Ishikawa (cell line): ENCODE measurements around the gene ATG16L1.

Source experiments
- CEBPB ChIP-seq: IDR thresholded peaks from 2 replicates; pipeline ENCODE4 v1.6.1; 2012
- CREB1 ChIP-seq: IDR thresholded peaks from 2 replicates; pipeline ENCODE4 v1.6.1; 2012; ENCODE audit warnings: low read depth
- EGR1 ChIP-seq: IDR thresholded peaks from 2 replicates; pipeline ENCODE4 v1.6.1; 2012
- EP300 ChIP-seq: IDR thresholded peaks from 2 replicates; pipeline ENCODE4 v1.6.1; 2012; ENCODE audit warnings: borderline replicate concordance
- FOXM1 ChIP-seq: IDR thresholded peaks from 2 replicates; pipeline ENCODE4 v1.6.1; 2012; ENCODE audit warnings: low read depth, borderline replicate concordance
- NFIC ChIP-seq: IDR thresholded peaks from 2 replicates; pipeline ENCODE4 v1.6.1; 2012
- RAD21 ChIP-seq: IDR thresholded peaks from 2 replicates; pipeline ENCODE4 v1.6.1; 2012; ENCODE audit warnings: low read depth
- TAF1 ChIP-seq: IDR thresholded peaks from 2 replicates; pipeline ENCODE4 v1.6.1; 2012; ENCODE audit warnings: low read depth, mild to moderate bottlenecking
- TCF12 ChIP-seq: IDR thresholded peaks from 2 replicates; pipeline ENCODE4 v1.6.1; 2012; ENCODE audit warnings: low read depth
- YY1 ChIP-seq: IDR thresholded peaks from 2 replicates; pipeline ENCODE4 v1.6.1; 2012; ENCODE audit warnings: low read depth
- TF ChIP-seq, protein P1 (sequence below): IDR thresholded peaks from 2 replicates; pipeline ENCODE4 v1.6.1; 2012; ENCODE audit warnings: low read depth, mild to moderate bottlenecking
- TF ChIP-seq, protein P2 (sequence below): IDR thresholded peaks from 2 replicates; pipeline ENCODE4 v1.6.1; 2012
- TF ChIP-seq, protein P3 (sequence below): IDR thresholded peaks from 2 replicates; pipeline ENCODE4 v1.6.1; 2012

DNA sequence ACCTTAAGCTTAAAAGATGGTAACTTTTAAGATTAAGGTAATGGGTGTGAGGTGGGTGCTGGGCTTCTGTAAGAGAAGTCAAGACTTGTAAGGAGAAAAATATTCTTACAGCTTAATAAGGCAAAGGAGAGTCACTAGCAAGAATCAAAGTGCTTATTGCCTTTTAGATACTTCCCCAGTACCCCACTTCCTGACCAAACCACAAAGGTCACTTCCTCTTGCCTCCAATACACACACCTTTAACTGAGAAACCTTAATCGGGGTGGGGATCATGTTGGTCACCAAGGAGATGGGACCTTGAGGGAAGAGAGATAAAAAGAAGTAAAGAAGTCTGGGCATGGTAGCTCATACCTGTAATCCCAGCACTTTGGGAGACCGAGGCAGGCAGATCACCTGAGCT, 10.6 kb upstream of the ATG16L1 start:
- TF ChIP-seq, protein P1, sequence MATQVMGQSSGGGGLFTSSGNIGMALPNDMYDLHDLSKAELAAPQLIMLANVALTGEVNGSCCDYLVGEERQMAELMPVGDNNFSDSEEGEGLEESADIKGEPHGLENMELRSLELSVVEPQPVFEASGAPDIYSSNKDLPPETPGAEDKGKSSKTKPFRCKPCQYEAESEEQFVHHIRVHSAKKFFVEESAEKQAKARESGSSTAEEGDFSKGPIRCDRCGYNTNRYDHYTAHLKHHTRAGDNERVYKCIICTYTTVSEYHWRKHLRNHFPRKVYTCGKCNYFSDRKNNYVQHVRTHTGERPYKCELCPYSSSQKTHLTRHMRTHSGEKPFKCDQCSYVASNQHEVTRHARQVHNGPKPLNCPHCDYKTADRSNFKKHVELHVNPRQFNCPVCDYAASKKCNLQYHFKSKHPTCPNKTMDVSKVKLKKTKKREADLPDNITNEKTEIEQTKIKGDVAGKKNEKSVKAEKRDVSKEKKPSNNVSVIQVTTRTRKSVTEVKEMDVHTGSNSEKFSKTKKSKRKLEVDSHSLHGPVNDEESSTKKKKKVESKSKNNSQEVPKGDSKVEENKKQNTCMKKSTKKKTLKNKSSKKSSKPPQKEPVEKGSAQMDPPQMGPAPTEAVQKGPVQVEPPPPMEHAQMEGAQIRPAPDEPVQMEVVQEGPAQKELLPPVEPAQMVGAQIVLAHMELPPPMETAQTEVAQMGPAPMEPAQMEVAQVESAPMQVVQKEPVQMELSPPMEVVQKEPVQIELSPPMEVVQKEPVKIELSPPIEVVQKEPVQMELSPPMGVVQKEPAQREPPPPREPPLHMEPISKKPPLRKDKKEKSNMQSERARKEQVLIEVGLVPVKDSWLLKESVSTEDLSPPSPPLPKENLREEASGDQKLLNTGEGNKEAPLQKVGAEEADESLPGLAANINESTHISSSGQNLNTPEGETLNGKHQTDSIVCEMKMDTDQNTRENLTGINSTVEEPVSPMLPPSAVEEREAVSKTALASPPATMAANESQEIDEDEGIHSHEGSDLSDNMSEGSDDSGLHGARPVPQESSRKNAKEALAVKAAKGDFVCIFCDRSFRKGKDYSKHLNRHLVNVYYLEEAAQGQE = no peak
- TF ChIP-seq CEBPB (no peak), TAF1 (no peak), RAD21 (no peak), TCF12 (no peak), EP300 (no peak), EGR1 (no peak), FOXM1 (no peak), YY1 (no peak), NFIC (no peak), CREB1 (no peak)
- TF ChIP-seq, protein P2, sequence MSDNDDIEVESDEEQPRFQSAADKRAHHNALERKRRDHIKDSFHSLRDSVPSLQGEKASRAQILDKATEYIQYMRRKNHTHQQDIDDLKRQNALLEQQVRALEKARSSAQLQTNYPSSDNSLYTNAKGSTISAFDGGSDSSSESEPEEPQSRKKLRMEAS = no peak
- TF ChIP-seq, protein P3, sequence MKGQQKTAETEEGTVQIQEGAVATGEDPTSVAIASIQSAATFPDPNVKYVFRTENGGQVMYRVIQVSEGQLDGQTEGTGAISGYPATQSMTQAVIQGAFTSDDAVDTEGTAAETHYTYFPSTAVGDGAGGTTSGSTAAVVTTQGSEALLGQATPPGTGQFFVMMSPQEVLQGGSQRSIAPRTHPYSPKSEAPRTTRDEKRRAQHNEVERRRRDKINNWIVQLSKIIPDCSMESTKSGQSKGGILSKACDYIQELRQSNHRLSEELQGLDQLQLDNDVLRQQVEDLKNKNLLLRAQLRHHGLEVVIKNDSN = no peak
